HFF-Myc (cell line): ENCODE data around the gene DPF3.

ENCODE experiments used
- DNase-seq: peaks from one replicate; pipeline ENCODE4 v3.0.0-alpha.2; 2011; ENCODE audit warnings: low read depth; ENCODE audit errors: extremely low read depth
- H3K4me3 ChIP-seq: replicated peaks from 2 replicates; pipeline ENCODE4 v1.5.1; 2011; ENCODE audit warnings: low read depth, mild to moderate bottlenecking, control low read depth, low read length
- TF ChIP-seq, protein P1 (sequence below): IDR thresholded peaks from 2 replicates; pipeline ENCODE4 v1.5.1; 2012; ENCODE audit warnings: mild to moderate bottlenecking, low read depth, low read length, control low read depth; ENCODE audit errors: missing control alignments

DPF3 gene

DNA sequence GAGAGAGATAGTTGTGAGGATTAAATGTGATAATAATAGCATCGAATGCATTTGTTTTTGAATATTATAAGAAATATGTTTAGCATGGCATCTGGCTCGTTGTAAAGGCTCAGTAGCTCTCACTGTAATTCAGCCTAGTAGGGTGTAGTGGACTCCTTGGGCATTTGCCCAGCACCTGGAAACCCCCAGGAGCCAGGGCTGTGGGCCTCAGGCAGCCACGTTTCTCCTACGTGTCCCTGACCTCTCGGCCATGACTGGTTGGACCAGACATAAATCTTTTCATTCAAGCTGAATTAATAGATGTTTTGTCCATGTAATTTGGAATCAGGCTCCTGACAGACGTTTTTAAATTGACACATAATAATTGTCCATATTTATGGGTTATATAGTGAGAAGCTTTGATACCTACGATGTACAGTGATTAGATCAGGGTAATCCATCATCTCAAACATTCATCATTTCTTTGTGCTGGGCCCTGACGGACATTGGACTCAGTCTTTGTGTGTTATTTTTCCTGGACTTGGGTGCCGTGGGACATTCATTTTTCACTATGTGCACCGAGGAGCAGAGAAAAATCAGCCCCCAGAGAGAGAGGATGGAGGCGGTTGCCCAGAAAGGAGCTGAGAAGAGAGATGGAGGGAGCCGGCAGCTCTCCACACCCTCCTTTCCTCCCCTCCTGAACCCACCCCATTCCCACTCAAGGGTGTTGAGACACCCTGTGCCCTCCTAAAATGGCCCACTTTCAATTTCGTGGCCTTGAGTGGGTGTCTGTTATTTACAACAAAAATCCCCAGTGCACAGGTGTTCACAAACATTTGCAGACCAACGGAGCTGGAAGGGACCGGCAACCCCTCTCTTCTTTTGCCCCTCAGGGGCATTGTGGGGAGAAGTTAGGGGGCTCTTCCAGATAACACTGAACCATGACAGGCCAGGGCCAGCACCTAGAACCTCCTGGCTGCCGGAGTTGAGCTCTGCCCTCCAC is 296.4 kb downstream of the DPF3 start:
- TF ChIP-seq, protein P1, sequence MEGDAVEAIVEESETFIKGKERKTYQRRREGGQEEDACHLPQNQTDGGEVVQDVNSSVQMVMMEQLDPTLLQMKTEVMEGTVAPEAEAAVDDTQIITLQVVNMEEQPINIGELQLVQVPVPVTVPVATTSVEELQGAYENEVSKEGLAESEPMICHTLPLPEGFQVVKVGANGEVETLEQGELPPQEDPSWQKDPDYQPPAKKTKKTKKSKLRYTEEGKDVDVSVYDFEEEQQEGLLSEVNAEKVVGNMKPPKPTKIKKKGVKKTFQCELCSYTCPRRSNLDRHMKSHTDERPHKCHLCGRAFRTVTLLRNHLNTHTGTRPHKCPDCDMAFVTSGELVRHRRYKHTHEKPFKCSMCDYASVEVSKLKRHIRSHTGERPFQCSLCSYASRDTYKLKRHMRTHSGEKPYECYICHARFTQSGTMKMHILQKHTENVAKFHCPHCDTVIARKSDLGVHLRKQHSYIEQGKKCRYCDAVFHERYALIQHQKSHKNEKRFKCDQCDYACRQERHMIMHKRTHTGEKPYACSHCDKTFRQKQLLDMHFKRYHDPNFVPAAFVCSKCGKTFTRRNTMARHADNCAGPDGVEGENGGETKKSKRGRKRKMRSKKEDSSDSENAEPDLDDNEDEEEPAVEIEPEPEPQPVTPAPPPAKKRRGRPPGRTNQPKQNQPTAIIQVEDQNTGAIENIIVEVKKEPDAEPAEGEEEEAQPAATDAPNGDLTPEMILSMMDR = no peak
- no peak for DNase-seq
- H3K4me3 ChIP-seq = no peak overlapping the region

DNA sequence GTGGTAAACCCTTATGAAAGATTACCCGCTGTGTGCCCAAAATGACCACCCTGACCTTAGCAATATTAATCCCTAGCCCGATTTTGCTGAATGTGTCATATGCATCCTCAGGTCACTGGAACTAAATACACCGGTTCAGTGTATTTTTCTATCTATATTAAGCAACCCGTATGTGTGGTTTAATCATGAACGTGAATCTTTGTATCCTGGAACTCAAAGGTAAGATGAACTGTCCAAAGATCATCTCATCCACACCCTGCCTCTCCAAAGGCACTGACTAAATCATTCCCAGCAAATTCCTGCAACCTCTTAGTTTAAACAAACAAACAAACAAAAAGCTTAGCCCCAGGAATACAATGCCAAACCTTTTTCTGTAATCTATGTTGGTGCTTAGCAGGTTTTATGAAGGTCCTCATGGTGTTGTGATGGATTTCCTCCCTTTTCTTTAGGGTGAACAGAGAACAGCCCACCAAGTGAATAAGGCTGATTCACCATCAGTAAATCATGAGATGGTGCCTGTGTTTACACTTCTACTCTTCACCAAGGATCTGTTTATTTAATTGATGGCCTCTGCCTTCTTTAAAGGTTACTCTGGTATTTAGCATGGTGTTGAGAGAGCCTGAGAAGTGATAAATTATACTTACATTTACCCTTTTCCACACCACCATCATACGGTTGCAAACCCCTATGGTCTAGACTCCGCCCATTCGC is 298.6 kb downstream of the DPF3 start:
- TF ChIP-seq, protein P1 = no peak
- DNase-seq = no peak
- H3K4me3 ChIP-seq = no peak overlapping the region

DNA sequence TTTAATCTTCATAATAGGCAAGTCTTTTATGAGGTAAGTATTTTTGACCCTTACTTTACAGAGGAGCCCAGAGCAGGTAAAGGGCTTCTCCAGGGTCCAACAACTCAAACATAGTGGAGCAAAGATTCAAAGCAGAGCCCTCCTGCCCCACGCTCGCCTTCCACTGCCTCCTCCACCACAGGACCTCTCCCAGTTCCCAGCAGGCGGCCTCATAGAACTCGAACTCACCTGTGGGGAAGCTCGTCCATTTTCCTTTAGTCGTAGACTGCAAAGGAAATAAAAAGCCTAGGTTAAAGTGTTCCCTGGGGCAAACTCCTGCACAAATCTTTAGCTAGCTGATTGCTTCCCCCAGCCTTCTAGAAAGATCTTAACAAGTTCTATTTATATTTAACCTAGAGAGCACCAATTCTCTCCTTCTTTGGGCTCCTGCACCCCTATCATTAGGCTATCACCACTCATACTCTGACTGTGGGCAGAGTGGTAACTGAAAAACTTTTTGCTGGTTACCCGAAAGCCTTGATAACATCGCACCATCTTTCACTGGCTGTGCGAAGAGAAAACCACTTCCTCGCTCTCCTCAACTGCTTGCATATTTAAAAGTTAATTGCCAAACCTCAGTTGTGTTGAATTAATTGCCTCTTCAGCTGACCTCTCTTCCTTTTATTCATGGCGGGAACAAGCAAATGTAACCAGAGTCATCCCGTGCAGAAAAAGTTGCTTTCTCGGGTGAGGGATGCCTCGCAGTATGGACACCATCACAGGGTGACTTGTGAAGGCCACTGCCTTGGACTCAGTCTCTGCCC is 299.6 kb downstream of the DPF3 start:
- DNase-seq = no peak
- no peak overlapping the region for H3K4me3 ChIP-seq
- TF ChIP-seq, protein P1 = no peak

DNA sequence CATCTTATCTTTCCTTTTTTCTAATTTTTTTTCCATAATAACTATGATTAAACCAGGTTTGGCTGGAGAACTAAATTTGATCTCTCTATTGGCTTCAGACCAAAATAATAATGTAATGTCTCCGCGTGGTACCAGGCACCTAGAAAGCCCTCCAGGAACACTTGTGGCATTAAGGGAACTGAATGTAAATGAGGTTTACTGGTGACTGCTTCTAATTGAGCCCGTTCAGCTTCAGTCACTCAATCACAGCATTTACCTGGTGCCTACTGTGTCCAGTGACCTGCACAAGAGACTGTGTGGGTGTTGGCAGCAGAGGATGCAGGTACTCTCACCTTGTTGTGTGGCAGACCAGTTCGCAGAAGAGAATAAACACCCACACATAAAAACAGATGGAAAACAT is 302.5 kb downstream of the DPF3 start:
- TF ChIP-seq, protein P1 = no peak
- H3K4me3 ChIP-seq = no peak overlapping the region
- DNase-seq = no peak

DNA sequence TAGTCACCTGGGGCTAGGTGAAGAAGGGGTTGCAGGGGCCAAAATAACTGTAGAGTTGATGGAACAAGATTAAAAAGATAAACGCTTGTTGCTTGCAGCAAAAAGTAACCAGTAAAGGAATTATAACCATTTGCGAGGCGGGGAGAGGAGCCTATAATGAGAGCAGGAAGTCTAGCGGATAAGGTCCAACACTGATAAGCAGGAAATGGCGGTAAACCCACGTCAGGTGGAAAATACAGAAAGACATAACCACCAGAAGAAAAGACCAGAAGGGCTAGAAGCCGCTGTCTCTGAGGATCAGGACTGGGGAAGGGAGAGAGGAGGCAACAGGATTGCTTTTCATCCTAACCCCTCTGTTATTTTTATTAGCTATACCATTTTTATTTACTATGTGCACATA is 303.3 kb downstream of the DPF3 start:
- DNase-seq = no peak
- H3K4me3 ChIP-seq = no peak overlapping the region
- TF ChIP-seq, protein P1 = no peak

DNA sequence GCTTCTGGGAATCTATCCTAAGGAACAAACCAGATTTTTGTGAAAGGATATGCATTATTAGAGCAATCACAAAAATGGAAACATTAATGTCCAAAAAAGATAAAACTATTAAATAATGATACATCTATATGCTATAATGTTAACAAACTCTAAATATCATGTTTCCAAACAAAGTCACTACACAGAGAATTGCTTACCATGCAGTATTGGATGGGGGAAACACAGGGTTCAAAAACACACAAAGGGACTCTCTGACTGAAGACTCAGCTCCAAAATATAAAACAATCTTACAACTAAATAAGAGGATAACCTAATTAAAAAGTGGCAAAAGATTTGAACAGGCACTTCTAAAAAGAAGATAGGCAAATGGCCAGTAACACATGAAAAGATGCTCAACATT is 304.2 kb downstream of the DPF3 start:
- TF ChIP-seq, protein P1 = no peak
- DNase-seq = no peak
- H3K4me3 ChIP-seq = no peak overlapping the region
